A549 (cell line): Measurements from ENCODE around the gene RNASE8.

Experiments
- CHD4 ChIP-seq: fragments of 200-600 bp; sonication (generic); IDR thresholded peaks from 2 replicates; pipeline ENCODE4 v1.6.1; 2016; ENCODE audit warnings: antibody characterized with exemption, mild to moderate bottlenecking, borderline replicate concordance
- CTCF ChIP-seq: fragments of >200 bp; sonication (Bioruptor Twin); formaldehyde crosslinking; IDR thresholded peaks from 3 replicates; pipeline ENCODE4 v1.5.1; 2016
- HOXA7 ChIP-seq: fragments of 250-450 bp; sonication (Bioruptor Pico); IDR thresholded peaks from 2 replicates; pipeline ENCODE4 v1.5.0; 2020; ENCODE audit warnings: mild to moderate bottlenecking, moderate library complexity
- HOXB5 ChIP-seq: fragments of 250-450 bp; sonication (Bioruptor Pico); IDR thresholded peaks from 2 replicates; pipeline ENCODE4 v1.5.0; 2020; ENCODE audit warnings: mild to moderate bottlenecking, moderate library complexity
- JUN ChIP-seq, 2 experiments: fragments of >200 bp; sonication (Bioruptor Twin); formaldehyde crosslinking; IDR thresholded peaks; 2 replicates in 1 of 2; 3 replicates in 1 of 2; pipeline ENCODE4 v1.6.1; 2016 to 2017
- JUNB ChIP-seq: fragments of >200 bp; sonication (Bioruptor Twin); formaldehyde crosslinking; IDR thresholded peaks from 2 replicates; pipeline ENCODE4 v1.6.1; 2016
- PBX3 ChIP-seq: IDR thresholded peaks from 2 replicates; pipeline ENCODE4 v1.6.1; 2012
- POLR2AphosphoS2 ChIP-seq: conservative IDR thresholded peaks from 2 replicates; pipeline ENCODE4 v1.6.1; 2012; ENCODE audit warnings: low read length, improper control_type of control experiment, inconsistent platforms
- REST ChIP-seq: fragments of 200-600 bp; sonication (generic); IDR thresholded peaks from 2 replicates; pipeline ENCODE4 v1.6.1; 2016; ENCODE audit warnings: antibody characterized with exemption, mild to moderate bottlenecking, moderate library complexity
- RFX5 ChIP-seq: fragments of 450-650 bp; IDR thresholded peaks from 2 replicates; pipeline ENCODE4 v1.7.1; 2014; ENCODE audit warnings: antibody characterized with exemption, mild to moderate bottlenecking, moderate library complexity
- ZFP36 ChIP-seq: fragments of 450-650 bp; IDR thresholded peaks from 2 replicates; pipeline ENCODE4 v1.6.1; 2014; ENCODE audit warnings: borderline replicate concordance; ENCODE audit not compliant: partially characterized antibody

- TF ChIP-seq CTCF (no peak), HOXB5 (CRISPR knock-in tag) (no peak), REST (no peak), JUNB (no peak), JUN (IDR thresholded peaks at IDR 0.05) (no peak), ZFP36 (no peak), PBX3 (no peak), POLR2AphosphoS2 (no peak), CHD4 (no peak), HOXA7 (CRISPR knock-in tag) (no peak), RFX5 (no peak)
These were observed 39.9 kb upstream of the RNASE8 start for GRCh38 chr14:21017528-21018245.
